ENCODE measurements around the gene CEP112.

- no peak for TF ChIP-seq CTBP1 (IDR thresholded peaks at IDR 0.05; ENCODE audit: borderline replicate concordance)
- TF ChIP-seq SP1 (IDR thresholded peaks at IDR 0.05): no peak
- TF ChIP-seq FOXK2 (IDR thresholded peaks at IDR 0.05): no peak
- no peak for TF ChIP-seq PKNOX1 (IDR thresholded peaks at IDR 0.05)
- no peak for TF ChIP-seq BHLHE40 (IDR thresholded peaks at IDR 0.05; ENCODE audit: borderline replicate concordance)
- no peak for TF ChIP-seq SUZ12 (IDR thresholded peaks at IDR 0.05)
- no peak for TF ChIP-seq ARNT (IDR thresholded peaks at IDR 0.05)
Observed at GRCh38 chr17:65914784-65915342, 277.1 kb downstream of the CEP112 start.

Data from HEK293T (cell line).